AG09319 (cell line): Measurements from ENCODE around the gene MRGPRD.

Experiments
- DNase-seq: peaks from one replicate; pipeline ENCODE4 v3.0.0-alpha.2; 2010; ENCODE audit warnings: low read depth; ENCODE audit errors: extremely low read depth
- CTCF ChIP-seq: IDR thresholded peaks from 2 replicates; pipeline ENCODE4 v1.5.1; 2011; ENCODE audit warnings: low read depth, mild to moderate bottlenecking, inconsistent platforms, low read length, moderate library complexity

The MRGPRD gene

DNA sequence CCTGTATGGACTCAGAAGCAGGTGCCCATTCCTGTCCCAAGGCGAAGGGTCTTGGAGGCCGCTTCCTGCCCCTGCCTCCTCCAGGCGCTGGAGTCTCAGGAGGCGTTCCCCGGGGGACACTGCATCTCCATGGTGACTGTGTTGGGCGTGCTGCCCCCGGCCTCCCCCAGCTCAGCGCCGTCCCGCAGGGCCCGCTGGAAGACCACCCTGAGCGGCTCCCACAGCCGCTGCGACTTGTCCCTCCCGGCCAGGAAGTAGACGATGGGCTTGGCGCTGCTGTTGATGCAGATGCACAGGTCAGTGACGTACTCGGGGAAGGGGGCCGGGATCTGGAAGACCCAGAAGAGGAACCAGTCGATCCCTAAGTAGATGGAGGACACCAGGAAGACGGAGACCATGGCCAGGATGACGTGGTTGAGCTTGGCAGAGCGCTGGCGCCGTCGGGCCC is 24.4 kb upstream of the MRGPRD start:
- TF ChIP-seq CTCF, result no peak

GRCh38 chr11:69004411-69005182 is 23.8 kb upstream of the MRGPRD start:
- TF ChIP-seq CTCF, result no peak
- DNase-seq, result no peak

More for the DNA sequence above, 24.4 kb upstream of the MRGPRD start:
- DNase-seq, result no peak

- no peak for DNase-seq
- no peak for TF ChIP-seq CTCF
Observed at GRCh38 chr11:69003866-69004367, 23.1 kb upstream of the MRGPRD start.

DNA sequence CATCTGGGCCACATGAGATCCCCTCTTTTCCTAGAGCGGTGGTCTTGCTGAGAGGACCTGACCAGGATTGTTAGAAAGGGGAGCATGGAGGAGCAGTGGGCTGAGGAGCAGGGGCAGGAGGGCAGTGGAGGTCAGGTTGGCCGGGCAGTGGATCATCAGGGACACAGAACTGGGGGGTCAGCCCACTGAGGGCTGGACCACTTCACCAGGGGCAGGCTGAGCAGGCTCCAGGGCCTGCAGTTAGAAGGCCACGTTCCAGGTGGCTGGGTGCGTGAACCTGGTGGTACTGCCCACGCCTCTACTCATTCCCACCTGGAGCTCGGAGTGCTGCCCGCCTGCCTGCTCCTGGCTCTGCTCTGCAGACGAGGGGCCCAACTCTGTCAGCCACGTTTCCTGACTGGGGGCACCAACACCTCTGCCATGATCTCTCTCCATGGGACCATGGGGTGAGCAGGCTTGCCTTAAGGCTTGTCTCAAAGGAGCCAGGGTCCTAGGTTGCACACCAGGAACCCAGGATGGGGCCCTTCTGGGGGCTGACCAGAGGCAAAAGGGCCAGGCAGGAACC is 22.6 kb upstream of the MRGPRD start:
- no peak for TF ChIP-seq CTCF
- DNase-seq, result no peak

- no peak for TF ChIP-seq CTCF
- DNase-seq, result no peak
Observed at GRCh38 chr11:69002570-69003231, 21.9 kb upstream of the MRGPRD start.

GRCh38 chr11:69002110-69002569 is 21.4 kb upstream of the MRGPRD start:
- no peak for TF ChIP-seq CTCF
- no peak for DNase-seq
